DOHH2 (cell line): ENCODE measurements around the gene OR5AC2.

Experiments used
- EZH2phosphoT487 ChIP-seq: fragments of 200-600 bp; sonication (generic); IDR thresholded peaks from 2 replicates; pipeline ENCODE4 v1.6.1; 2017; ENCODE audit warnings: borderline replicate concordance, mild to moderate bottlenecking, antibody characterized with exemption, low read length, moderate library complexity, mixed read lengths
- TF ChIP-seq, protein P1 (sequence below): fragments of 200-600 bp; sonication (generic); IDR thresholded peaks from one replicate; pipeline ENCODE4 v1.5.1; 2014; ENCODE audit warnings: antibody characterized with exemption, mild to moderate bottlenecking, low read depth, low read length; ENCODE audit not compliant: poor library complexity, severe bottlenecking

DNA sequence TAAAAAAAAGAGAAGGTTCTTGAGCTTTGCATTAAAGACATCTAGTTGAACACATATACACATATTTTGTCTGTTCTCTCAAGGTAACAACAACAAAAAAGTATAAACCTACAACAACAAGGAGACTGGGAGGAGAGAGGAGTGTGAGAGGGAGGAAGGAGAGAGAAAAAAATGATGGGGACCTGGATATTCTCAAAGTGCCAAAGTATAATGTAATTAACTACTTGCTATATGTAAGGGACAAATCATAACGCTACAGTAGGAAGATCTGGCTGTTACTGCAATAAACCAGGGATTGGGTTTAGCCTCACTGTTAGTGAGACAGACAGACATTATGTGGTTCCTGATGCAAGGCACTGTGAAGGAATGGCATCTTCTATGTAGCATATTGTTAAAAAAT, 37.7 kb upstream of the OR5AC2 start:
- no peak for TF ChIP-seq EZH2phosphoT487
- TF ChIP-seq, protein P1, sequence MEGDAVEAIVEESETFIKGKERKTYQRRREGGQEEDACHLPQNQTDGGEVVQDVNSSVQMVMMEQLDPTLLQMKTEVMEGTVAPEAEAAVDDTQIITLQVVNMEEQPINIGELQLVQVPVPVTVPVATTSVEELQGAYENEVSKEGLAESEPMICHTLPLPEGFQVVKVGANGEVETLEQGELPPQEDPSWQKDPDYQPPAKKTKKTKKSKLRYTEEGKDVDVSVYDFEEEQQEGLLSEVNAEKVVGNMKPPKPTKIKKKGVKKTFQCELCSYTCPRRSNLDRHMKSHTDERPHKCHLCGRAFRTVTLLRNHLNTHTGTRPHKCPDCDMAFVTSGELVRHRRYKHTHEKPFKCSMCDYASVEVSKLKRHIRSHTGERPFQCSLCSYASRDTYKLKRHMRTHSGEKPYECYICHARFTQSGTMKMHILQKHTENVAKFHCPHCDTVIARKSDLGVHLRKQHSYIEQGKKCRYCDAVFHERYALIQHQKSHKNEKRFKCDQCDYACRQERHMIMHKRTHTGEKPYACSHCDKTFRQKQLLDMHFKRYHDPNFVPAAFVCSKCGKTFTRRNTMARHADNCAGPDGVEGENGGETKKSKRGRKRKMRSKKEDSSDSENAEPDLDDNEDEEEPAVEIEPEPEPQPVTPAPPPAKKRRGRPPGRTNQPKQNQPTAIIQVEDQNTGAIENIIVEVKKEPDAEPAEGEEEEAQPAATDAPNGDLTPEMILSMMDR: no peak
